ENCODE measurements around the gene RXRB. TPM values are rescaled to one million over a fixed set of nuclear protein-coding genes. Genes with fewer than 3 reads are reported as not detected.

RXRB gene
- total RNA-seq, 1 donor from 2014 or later, result 21.6 TPM

GRCh38 chr6:33198853-33199436 lies 1.5 kb downstream of the RXRB start:
- H3K4me1 ChIP-seq, result peaks cover 16 to 25% of the 10 kb centered on the region in 2 donors
- no peak for TF ChIP-seq CTCF (IDR thresholded peaks at IDR 0.05)
- no peaks in the 10 kb centered on the region for H3K27me3 ChIP-seq
- peaks cover 36 to 49% of the 10 kb centered on the region in 2 donors for H3K36me3 ChIP-seq
- no peaks in the 10 kb centered on the region for H3K9me3 ChIP-seq
- intact Hi-C loops (cut with DNase I), result no loop called here
- peak overlapping the region in 1 of 2 donors; percentile 97 for H3K27ac ChIP-seq
- no peak for DNase-seq (ENCODE audit: low spot score in 2 of 2)
- peak overlapping the region; percentile 90 to 91 for H3K4me3 ChIP-seq

- intact Hi-C loops (cut with DNase I), result no loop called here
- Histone ChIP-seq H3K36me3 (peaks cover 31 to 43% of the 10 kb centered on the region in 2 donors), H3K4me1 (peaks cover 16 to 27% of the 10 kb centered on the region in 2 donors), H3K4me3 (peak overlapping the region in 1 of 2 donors; percentile 91), H3K27ac (no peak overlapping the region), H3K27me3 (no peaks in the 10 kb centered on the region), H3K9me3 (no peaks in the 10 kb centered on the region)
- TF ChIP-seq CTCF (IDR thresholded peaks at IDR 0.05), result no peak
- DNase-seq (ENCODE audit: low spot score in 2 of 2), result no peak
Measured at GRCh38 chr6:33198159-33198852, 2.2 kb downstream of the RXRB start.

GRCh38 chr6:33197431-33198048 lies 2.9 kb downstream of the RXRB start:
- Histone ChIP-seq H3K4me1 (peaks cover 21 to 28% of the 10 kb centered on the region in 2 donors), H3K9me3 (no peaks in the 10 kb centered on the region), H3K27me3 (no peaks in the 10 kb centered on the region), H3K36me3 (peaks cover 24 to 35% of the 10 kb centered on the region in 2 donors), H3K27ac (peak overlapping the region in 1 of 2 donors; percentile 4), H3K4me3 (no peak overlapping the region)
- DNase-seq (ENCODE audit: low spot score in 2 of 2), result no peak
- TF ChIP-seq CTCF (IDR thresholded peaks at IDR 0.05), result peak in 2 of 3 experiments; percentile 42 to 61
- intact Hi-C loops (cut with DNase I), result no loop called here

GRCh38 chr6:33195304-33196165 lies 4.9 kb downstream of the RXRB start:
- intact Hi-C loops (cut with DNase I), result no loop called here
- peaks cover 4% of the 10 kb centered on the region for H3K27me3 ChIP-seq
- no peaks in the 10 kb centered on the region for H3K9me3 ChIP-seq
- H3K4me3 ChIP-seq, result no peak overlapping the region
- peaks cover 18 to 29% of the 10 kb centered on the region in 2 donors for H3K36me3 ChIP-seq
- no peak for DNase-seq (ENCODE audit: low spot score in 2 of 2)
- no peak overlapping the region for H3K27ac ChIP-seq
- no peak for TF ChIP-seq CTCF (IDR thresholded peaks at IDR 0.05)
- H3K4me1 ChIP-seq, result peaks cover 19 to 21% of the 10 kb centered on the region in 2 donors

- no peak overlapping the region for H3K4me3 ChIP-seq
- peaks cover 19 to 21% of the 10 kb centered on the region in 2 donors for H3K4me1 ChIP-seq
- intact Hi-C loops (cut with DNase I), result no loop called here
- no peak for TF ChIP-seq CTCF (IDR thresholded peaks at IDR 0.05)
- H3K36me3 ChIP-seq, result peaks cover 18 to 29% of the 10 kb centered on the region in 2 donors
- no peak for DNase-seq (ENCODE audit: low spot score in 2 of 2)
- peaks cover 4% of the 10 kb centered on the region for H3K27me3 ChIP-seq
- no peak overlapping the region for H3K27ac ChIP-seq
- no peaks in the 10 kb centered on the region for H3K9me3 ChIP-seq
Measured at GRCh38 chr6:33194431-33194979, 6.0 kb downstream of the RXRB start.
